Islet of Langerhans (tissue), 1 donor: ENCODE data around the gene SLC25A44.
"Not testable (repeated sequence)": the region's sequence is repeated elsewhere in the genome, so short reads cannot be mapped to it uniquely, and the experiment has no call there.

ENCODE experiments used
- FAIRE-seq: peaks from one replicate; lab custom pipeline; 2011; peaks lifted over from hg19 to GRCh38; lab: Jason Lieb, UNC

SLC25A44 gene

DNA sequence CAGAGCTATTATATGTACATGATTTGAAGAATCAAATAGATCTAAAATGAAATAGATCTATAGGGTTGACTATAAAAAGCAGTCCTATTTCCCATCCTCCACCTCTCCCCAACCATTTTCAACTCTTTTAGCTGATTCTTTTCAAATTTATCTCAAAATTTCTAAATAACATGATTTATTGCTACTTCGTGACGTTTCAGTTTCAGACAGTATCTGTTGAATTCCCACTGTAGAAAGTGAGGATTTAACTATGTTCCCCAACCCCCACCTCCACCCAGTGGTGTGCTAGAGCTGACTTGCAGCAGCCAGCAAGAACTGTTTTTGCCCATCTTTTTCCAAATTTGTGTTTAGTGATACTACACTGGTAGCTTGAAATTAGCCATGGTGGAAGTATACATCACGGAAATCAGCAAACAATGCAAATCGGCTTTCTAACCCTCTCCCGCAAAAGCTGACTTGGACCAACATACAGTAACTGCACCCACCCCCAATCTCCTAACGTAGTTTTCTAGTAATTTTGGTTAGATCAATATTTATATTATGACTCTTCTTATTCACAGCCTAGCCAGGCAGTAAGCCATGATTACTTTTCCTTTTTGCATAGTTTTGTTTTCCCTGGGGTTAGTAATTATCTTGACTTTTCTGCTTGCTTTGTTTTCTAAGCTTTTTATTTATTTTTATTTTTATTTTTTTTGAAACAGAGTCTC is 29.6 kb upstream of the SLC25A44 start:
- FAIRE-seq = no peak

- FAIRE-seq = no peak
Measured at GRCh38 chr1:156165083-156165482, 28.8 kb upstream of the SLC25A44 start.

DNA sequence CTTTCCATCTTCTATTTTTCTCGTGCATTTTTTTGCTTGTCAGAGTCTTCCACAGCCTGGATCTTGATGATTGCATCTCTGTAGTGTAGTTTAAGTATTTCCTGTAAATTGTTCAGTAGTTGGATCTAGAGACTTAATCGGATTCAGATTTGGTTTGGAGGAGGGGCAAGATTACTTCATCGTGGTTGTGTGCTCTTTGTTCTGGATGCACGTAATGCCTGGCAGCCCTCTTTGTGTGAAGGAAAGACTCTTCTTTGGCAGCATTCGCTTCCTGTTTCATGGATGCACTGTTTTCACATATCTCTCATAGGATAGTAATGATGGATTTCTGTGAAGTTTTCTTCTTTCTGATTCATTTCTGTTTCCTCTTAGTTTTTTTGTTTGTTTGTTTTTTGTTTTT is 26.4 kb upstream of the SLC25A44 start:
- no peak for FAIRE-seq

DNA sequence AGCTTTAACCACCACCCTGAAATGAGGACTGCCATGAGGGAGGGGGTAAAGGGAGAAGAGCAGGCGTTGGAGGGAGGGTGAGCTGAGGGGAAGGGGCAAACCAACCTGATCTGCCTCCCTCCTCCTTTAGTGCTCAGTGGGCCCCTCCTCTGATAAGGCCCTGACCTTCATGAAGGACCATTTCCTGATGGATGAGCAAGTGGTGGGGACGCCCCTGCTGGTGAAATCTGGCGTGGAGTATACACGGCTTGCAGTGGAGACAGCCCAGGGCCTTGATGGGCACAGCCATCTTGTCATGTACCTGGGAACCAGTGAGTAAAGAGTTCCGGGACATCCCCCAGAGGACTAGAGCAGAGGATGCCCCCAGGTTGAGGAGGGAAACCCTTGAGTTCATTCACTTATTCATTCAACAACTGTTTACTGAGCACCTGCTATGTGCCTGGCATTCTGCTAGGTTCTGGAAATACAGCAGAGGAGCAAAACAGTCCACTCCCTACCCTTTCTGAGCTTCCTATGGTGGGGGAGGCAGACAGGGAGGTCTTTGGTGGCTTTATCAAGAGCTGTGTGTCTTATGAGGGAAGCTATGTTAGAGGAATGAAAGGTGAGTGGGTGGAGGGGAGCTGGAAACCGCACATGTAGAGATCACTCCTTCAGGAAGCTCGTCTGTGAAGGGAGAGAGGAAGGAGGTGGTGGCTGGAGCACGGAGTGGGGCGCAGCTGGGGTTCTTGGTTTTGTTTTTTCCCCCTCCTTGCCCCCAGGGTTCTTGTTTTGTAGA is 21.0 kb upstream of the SLC25A44 start:
- FAIRE-seq = no peak

- FAIRE-seq = no peak
Measured at GRCh38 chr1:156176610-156177210, 17.2 kb upstream of the SLC25A44 start.

DNA sequence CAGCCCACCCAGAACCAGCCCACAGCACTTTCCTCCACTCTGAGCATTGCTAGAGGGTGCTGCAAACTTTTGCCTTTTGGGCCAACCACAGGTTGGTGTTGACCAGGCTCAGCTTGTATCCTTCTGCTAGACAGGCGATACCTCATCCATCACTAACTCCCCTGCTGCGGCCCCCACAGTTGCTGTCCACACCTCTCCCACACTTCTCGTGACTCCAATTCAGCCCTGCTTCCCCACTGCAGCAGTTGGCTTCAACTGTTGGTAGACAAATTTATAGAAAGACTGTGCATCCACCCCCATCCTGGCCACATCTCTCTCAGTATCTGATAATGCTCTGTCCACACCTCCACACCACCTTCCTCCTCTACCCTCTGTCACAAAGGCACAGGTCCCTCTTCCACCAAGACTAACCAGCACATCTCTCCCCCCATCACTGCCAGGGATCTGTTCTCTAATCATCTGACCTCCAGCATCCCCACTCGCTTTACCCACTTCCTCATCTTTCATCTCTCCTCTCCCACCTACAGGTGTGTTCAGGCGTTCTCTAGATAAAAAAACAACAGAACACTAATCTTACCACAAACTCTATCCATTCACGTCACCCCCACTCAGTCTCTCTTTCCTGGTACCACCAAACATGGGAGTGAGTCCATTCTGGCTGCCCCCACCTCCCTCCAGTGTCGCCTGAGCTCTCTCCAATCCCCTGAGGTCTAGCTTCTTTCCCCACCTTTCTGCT is 15.8 kb upstream of the SLC25A44 start:
- FAIRE-seq = no peak

- no peak for FAIRE-seq
Measured at GRCh38 chr1:156180471-156180870, 13.4 kb upstream of the SLC25A44 start.

GRCh38 chr1:156181391-156181924 is 12.4 kb upstream of the SLC25A44 start:
- FAIRE-seq = not testable (repeated sequence)

DNA sequence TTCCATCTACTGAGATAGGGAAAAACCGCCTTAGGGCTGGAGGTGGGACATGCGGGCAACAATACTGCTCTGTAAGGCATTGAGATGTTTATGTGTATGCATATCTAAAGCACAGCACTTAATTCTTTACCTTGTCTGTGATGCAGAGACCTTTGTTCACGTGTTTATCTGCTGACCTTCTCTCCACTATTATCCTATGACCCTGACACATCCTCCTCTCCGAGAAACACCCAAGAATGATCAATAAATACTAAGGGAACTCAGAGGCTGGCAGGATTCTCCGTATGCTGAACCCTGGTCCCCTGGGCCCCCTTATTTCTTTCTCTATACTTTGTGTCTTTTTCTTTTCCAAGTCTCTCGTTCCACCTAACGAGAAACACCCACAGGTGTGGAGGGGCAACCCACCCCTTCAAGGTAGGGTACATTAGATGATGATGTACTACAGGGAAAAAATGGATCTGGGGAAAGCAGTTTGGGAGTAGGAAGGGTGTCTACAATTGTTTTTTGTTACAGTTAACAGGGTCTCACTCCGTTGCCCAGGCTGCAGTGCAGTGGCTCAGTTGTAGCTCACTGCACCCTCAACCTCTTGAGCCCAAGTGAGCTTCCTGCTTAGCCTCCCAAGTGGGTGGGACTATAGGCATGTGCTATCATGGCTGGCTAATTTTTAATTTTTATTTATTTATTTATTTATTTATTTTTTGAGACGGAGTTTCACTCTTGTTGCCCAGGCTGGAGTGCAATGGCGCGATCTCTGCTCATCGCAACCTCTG is 11.7 kb upstream of the SLC25A44 start:
- not testable (repeated sequence) for FAIRE-seq

DNA sequence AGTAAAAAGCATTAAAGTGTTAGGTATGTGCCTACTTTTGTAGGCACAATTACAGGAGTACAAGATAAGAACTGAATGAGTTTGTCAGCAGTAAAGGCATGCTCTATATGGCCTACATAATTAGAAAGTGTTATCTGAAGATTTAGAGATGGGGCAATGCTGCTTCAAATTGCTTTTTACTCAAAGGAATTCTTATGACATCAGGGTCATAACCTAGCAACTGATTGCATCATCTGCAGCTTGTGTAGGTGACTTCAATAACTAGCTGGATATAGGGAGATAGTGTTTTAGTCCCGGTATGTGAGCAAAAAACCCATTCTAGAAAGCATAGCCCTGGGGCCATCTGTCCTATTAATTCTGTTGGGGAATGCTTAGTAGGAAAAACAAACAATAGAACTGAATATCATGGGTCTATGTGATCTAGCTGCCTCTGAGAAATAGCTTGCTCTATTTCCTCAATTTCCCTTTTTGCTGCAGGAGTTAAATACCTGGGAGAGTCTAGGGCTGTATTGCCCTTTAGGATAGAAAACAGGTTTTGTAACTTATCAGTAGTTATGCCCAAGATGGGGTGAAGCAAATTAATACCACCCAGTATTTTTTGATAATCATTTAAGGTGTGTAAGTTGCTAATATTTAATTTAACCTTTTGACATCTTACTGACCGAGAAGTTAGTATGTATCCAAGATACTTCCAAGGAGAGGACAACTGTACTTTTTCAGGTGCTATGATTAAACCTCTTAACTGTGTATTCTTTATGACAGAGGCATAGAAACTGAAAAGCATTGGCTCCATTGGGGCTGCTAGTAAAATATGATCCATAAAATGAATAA is 7.3 kb upstream of the SLC25A44 start:
- FAIRE-seq = not testable (repeated sequence)

GRCh38 chr1:156190265-156190664 is 3.6 kb upstream of the SLC25A44 start:
- not testable (repeated sequence) for FAIRE-seq

DNA sequence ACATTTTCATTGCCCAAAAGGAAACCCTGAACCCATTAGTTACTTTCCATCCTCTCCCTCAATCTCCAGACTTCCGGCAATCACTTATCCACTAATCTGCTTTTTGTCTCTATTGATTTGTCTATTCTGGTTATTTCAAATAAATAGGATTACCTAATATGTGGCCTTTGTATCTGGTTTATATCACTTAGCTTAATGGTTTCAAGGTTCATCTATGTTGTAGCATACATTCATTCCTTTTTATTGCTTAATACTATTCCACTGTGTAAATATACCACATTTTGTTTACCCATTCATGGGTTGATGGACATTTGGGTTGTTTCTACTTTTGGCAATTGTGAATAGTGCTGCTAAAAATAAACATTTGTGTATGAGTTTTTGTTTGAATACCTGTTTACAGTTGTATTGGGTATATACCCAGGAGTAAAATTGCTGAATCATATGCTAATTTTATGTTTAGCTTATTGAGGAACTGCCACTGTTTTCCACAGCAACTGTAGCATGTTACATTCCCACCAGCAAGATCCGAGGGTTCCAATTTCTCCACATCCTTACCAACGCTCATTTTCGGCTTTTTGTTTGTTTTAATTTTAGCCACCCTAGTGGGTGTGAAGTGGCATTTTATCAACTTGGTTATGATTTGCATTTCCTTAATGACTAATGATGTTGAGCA is 2.5 kb upstream of the SLC25A44 start:
- FAIRE-seq = no peak

DNA sequence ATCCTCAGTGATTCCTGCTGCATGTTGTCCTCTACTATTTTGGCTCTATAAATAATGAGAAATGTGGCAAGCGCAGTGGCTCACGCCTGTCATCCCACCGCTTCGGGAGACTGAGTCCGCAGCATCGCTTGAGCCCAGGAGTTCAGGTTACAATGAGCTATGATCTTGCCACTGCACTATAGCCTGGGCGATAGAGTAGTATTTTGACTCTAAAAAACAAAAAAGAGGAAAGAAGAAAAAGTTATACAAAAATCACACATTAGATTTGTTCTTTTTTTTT is 756 bp upstream of the SLC25A44 start:
- no peak for FAIRE-seq

GRCh38 chr1:156194300-156194652 is 372 bp downstream of the SLC25A44 start:
- FAIRE-seq = no peak

DNA sequence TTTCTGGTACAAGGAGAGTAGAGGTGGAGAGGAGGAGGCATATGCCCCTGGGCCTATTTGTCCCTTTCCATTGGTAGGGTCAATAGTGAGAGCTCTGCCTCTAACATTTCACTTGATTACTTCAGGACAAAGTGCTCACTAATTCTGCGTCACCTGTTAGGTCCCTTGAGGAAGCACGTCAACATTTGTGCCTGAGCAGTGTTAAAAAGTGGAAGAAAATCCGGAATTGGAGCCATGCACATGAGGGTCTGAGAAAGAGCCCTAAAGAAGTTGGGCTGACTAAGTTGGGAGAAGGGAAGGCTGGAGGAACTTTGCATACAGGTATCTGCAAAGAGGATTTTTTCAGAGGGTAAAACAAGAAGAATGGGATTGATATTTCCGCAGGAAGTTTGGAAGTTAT is 1.9 kb downstream of the SLC25A44 start:
- FAIRE-seq = no peak

DNA sequence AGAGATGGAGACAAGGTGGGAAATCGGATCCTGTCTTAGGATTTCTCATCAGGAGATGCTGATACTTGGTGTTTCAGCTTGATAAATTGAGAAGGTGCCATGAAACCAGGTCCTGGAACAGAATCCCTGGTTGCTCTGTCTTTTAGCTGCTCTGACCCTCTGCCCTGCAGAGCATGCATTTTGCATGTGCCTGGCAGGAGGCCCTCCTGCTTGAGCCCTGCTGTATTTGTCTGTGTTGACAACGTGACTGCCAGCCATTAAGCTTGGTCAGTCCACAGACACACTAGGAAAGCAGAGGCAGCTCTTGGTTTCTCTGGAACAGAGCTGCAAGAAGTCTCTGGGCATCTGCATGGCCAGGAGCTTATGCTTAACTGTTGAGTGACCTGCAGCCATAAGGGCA is 2.5 kb downstream of the SLC25A44 start:
- FAIRE-seq = no peak

DNA sequence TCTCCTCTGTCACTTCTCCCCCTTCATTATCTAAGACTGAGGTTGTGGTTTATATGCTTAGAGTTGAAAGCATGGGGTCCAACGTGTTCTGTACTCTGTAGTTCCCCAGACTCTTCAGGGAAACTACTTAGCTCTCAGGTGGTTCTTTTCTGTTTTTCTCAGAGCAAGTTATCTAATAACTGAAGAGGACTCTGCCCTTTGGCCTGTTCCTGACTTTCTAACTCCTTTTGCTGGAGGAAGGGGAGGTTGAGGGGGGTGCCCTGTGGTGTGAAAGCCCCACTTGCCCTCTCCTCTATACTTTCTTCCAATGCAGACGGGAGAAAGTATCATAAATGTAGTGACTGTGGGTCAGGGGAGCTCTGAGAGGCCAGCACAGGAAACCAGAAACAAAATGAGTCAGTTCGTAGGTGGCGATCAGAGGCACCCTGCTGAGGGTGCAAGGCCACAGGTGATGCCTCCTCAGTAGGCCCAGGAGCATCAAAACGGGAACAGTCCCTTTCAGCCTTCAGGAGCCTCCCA is 5.0 kb downstream of the SLC25A44 start:
- FAIRE-seq = no peak

DNA sequence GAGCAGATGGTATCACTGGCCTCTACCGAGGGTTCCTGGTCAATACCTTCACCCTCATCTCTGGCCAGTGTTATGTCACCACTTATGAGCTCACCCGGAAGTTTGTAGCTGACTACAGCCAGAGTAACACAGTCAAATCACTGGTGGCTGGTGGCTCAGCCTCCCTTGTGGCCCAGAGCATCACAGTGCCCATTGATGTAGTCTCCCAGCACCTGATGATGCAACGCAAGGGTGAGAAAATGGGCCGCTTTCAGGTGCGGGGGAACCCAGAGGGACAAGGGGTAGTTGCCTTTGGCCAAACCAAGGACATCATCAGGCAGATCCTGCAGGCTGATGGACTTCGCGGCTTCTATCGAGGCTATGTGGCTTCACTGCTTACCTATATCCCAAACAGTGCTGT is 6.1 kb downstream of the SLC25A44 start:
- no peak for FAIRE-seq

GRCh38 chr1:156203331-156203730 is 9.4 kb downstream of the SLC25A44 start:
- no peak for FAIRE-seq

GRCh38 chr1:156204686-156205085 is 10.8 kb downstream of the SLC25A44 start:
- FAIRE-seq = no peak
